OCI-M2 (cell line): Measurements from ENCODE around the gene ADAMTS13.
"Not testable (repeated sequence)": the region's sequence is repeated elsewhere in the genome, so short reads cannot be mapped to it uniquely, and the experiment has no call there.

Source experiments
- DNase-seq: peaks from one replicate; lab custom pipeline; 2025; ENCODE audit not compliant: unreplicated experiment; lab: John Stamatoyannopoulos, UW

ADAMTS13 gene

GRCh38 chr9:133391449-133391848, 30.7 kb upstream of the ADAMTS13 start:
- not testable (repeated sequence) for DNase-seq

DNA sequence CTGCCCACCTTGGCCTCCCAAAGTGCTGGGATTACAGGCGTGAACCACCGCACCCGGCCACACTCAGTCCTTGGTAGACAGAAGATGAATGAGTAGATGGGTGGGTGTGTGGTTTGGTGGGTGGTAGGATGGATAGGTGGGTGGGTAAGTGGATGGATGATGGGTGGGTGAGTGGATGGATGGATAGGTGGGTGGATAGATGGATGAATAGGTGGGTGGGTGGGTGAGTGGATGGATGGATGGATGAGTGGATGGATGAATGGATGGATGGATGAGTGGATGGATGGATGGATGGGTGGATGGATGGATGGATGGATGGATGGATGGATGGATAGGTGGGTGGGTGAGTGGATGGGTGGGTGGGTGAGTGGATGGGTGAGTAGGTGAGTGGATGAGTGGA, 29.9 kb upstream of the ADAMTS13 start:
- DNase-seq = not testable (repeated sequence)

DNA sequence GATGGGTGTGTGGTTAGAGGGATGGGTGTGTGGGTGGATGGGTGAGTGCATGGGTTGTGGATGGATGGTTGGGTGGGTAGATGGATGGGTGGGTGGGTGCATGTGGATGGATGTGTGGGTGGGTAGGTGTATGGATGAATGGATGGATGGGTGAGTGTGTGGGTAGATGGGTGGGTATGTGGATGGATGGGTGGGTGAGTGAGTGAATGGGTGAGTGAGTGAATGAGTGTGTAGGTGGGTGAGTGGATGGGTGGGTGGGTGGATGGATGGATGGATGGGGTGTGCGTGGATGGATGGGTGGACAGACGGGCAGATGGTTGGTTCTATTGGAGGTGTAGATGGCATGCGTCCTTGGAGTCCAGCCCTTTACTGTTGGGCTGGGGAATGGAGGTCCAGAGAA, 28.8 kb upstream of the ADAMTS13 start:
- no peak for DNase-seq

DNA sequence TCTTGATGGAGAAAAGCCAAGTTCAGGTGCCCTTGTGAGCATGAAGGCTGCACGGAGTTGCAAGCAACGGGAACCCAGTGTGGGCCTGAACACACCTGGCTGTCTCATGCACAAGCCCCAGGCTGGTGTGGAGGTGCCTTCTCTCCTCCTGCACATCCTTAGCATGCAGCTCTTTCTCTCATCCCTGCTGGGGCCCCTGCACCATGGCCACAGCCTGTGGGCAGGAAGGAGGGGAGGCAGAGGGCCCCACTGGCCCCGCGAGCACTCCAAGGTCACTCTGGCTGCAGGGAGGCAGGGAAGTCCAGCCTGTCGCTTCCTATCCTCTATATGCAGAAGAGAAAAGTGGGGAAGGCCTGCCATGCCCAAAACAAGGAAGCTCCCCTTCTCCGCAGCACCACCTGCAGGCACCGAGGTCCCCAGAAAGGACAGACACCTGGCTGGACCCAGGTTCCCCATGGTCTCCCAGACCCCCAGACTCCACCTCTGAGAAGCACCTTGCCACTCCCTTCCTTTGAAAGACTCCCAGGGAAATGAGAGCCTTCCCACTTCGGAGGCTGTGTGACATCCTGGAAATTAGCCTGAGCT, 27.4 kb upstream of the ADAMTS13 start:
- DNase-seq = no peak

DNA sequence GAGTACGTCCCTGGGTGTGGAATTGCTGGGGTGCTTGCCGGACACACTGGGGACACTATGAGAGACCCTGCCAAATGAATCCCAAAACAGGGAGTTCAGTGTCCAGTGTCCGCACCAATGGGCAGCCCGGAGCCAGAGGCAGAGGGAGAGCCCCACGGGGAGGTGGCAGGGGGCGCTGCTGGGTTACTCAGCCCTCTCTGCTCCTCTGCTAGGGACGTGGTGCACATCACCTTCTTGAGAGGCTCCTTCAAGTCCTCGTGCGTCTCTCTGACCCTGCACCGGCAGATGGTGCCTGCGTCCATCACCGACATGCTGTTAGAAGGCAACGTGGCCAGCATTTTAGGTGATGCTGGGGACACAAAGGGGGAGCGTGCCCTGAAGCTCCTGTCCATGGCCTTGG, 25.2 kb upstream of the ADAMTS13 start:
- no peak for DNase-seq

- DNase-seq = no peak
These were observed 24.8 kb upstream of the ADAMTS13 start for GRCh38 chr9:133397370-133397769.

DNA sequence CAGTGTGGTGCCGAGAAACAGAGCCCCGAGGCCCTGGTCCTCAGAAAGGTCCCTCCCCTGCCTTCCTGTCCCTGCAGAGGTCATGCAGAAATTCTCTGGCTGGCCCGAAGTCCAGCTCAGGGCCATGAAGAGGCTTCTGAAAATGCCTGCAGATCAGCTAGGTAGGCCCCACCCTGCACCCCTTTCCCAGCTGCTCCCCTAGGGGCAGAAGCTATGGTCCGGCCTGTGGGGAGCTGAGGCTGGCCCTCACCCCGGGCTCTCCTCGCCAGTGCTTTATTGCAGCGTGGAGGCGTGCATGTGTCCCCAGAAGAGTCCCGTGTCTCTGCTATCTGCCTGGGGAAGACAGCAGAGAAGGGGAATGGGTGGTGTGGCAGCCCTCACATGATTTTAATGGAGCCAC, 24.3 kb upstream of the ADAMTS13 start:
- DNase-seq = no peak

GRCh38 chr9:133400292-133400691, 21.9 kb upstream of the ADAMTS13 start:
- DNase-seq = no peak

DNA sequence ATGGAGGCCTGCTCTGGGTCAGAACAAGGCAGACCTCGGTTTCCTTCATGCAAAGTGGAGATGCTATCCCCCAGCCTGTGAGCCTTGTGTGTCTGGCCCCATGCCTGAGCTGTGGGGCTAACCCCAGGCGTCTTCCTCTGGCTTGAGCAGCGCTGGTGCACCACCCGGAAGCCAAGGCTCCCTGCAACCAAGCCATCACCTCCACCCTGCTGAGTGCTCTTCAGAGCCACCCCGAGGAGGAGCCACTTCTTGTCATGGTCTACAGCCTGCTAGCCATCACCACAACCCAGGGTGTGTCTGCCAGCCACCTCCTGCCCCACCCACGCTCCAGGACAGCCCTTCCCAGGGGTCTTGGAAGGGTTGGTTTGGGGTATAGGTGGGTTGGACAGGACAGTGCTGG, 20.6 kb upstream of the ADAMTS13 start:
- DNase-seq = no peak

- no peak for DNase-seq
These were observed 19.5 kb upstream of the ADAMTS13 start for GRCh38 chr9:133402689-133403088.

DNA sequence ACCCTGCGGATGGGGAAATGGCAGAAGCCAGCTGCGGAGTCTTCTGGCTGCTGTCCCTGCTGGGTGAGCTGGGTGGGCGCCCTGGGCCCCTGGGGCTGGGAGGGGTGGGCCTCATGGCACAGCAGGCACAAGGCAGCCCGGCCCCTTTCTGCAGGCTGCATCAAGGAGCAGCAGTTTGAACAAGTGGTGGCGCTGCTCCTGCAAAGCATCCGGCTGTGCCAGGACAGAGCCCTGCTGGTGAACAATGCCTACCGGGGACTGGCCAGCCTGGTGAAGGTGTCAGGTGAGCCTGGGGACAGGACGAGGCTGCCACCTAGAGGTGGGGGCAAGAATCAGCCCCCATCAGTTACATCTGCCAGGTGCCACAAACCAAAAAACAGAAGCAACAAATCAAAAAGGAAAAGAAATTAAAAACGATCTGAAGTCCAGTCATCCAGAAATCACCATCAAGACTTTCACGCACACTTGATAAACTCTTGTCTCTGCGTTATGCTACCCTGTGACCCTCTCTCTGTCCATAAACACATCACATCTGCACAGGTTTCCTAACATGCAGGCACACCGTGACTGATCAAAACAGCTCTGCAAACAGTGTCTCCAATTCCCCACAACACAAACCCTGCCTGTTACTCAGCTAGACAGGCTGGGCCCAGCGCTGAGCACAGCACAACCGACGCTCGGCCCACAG, 18.3 kb upstream of the ADAMTS13 start:
- DNase-seq = no peak

DNA sequence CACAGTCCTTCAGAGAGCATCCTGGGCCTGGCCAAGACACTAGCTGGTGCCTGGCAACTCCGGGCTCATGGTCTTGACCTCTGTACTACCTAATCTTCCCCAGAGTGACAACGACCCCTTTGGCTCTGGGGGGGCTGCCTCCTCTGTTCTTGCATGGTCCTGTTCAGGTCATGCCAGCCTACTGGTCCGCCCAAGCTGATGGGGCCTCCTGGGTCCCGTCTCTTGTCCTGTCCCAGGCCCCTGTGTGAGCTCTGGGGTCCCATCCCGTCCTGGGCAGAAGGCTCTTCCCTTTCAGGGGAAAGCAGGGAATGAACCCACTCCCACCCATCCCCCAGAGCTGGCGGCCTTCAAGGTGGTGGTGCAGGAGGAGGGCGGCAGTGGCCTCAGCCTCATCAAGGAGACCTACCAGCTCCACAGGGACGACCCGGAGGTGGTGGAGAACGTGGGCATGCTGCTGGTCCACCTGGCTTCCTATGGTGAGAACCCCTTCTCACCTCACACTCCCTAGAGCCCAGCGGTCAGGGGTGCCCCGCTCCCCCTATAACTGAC, 17.6 kb upstream of the ADAMTS13 start:
- DNase-seq = no peak

DNA sequence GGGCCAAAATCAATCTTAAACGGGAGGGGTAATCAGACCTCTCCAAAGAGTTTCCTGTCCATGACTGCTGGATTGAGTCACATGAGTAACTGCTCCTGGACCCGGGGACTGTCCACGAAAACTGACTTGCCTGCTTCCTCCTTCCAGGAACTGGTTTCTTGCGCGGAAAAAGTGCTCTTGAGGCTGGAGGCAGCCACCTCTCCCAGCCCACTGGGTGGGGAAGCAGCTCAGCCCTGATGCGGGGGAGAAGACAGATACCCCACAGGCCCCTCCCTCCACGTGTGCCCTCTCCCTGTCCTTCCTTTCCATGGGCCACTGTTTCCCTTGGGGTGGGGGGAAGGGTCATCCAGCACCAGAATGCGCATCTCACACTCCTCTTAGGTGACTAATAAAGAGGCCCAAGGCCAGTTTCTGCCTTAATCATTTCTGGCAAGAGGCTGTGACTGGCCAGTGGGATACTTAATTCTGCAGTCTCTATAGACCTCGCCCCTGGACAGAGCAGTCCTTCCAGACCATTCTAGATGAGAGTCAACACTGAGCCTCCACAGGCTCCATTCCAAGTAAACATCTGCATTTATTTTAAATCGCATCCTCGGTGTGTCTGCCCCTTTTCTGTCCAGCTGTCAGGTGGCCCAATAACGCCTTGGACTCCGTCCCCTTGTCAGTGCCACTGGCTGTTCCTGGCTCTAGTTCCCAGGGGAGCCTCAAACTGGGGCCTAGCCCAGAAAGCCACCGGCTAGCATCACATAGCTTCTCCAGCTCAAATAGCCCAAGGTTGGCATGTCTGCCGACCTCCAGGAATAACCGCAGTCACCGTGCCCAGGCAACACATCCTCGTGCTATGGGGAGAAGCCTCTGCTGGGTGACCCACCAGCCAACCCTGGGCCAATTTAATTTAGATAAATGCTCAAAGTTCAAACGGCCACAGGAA, 16.4 kb upstream of the ADAMTS13 start:
- no peak for DNase-seq

DNA sequence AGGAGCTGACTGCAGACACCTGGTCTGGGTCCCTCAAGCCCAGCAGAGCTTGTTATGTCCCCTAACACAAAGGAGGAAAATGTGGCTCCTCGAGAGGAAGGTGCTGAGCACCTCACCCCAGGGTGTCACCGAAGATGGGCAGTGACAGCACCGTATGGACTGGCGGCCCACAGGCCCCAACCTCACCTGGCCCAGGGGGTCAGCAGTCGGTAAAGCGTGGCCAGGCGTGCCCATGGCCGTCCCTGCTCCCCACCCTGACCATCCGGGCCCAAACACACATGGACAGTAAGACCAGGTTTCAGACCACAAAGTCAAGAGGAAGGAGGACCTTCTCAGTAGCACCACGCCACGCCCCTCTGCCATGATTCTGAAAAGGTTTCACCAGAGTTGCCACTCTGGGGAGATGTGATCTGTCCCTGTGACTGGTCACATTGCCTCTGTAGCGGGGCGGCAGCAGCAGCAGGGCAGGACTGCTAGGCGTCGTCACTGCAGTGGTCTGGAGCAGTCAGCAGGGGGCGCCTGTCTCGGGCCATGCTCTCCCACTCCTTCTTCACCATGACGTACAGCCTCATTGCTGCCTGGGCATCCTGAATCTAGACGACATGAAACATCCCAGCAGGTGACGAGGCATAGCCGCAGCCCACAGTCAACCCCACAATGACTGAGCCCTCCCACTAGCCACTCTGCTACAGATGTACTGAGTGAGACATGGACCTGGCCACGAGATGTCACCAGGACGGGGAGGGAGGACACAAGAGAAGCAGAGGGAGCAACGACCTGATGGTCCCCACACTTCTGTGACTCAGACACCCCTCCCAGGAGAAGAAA, 15.5 kb upstream of the ADAMTS13 start:
- no peak for DNase-seq

- DNase-seq = no peak
These were observed 14.1 kb upstream of the ADAMTS13 start for GRCh38 chr9:133408042-133408441.

DNA sequence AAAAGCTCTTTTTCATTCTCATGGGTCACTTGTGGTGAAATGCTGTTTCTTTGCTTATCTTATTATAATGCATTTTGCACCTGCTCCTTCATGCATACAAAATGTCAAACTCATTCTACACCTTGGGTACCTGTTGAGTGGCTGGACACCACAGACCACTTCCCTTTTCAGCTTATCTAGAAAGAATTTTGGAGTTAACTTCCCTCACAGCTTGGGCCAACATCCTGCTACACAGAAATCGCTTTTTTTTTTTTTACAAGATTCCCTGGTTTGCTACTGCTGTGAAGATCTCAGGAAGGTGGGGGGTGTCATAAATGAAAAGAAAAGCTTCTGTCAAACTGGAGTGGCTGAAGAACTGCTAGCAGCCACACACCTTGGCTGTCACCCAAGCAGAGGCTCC, 7.0 kb upstream of the ADAMTS13 start:
- DNase-seq = no peak

DNA sequence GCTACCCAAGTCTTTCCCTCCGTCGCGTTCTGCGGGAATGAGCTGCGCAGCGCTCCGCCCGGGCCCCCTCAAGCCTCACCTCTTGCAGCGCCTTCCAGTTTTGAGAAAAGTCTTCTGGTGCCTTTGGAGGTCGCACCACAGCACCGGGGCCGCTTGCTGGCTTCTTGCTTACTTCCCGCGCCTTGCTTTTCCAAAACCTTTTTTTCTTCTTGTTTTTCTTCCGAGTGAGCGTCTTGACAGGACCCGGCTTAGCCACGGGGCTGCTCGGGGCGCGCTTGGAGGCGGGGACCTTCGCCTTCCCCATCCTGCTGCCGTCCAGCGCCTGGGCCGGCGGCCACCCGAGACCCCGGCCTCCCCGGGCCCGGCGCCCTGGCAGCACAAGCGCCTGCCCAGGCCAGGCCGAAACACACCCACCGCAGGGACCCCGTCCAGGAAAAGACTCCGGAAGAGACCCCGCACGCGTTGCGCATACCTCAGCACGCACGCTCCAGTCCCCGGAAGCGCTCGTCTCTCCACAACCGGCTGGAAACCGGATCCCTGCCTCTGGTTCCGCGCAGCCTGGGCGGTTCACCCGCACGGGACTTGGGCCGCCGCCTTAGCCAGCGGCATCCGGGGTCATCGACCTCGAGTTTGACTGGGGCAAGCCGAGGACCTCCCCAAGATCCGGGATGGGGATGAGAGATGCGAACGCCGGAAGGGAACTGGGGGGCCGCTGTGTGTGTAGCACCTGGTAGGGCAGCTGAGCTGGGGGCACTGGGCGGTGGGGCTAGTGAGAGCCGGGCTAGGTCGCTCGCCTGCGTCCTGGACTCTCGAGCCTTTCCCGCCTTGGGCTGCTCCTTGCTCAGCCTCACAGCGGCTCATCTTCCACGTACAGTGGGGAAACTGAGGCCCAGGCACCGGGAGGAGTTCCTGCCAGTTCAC, 4.4 kb upstream of the ADAMTS13 start, which contains the start of gene REXO4:
TSS of gene REXO4 (minus strand) at position 470 of the 921 bp plus-strand sequence. CDS start at position 304, 166 bp downstream.
- peak; percentile 20 for DNase-seq

DNA sequence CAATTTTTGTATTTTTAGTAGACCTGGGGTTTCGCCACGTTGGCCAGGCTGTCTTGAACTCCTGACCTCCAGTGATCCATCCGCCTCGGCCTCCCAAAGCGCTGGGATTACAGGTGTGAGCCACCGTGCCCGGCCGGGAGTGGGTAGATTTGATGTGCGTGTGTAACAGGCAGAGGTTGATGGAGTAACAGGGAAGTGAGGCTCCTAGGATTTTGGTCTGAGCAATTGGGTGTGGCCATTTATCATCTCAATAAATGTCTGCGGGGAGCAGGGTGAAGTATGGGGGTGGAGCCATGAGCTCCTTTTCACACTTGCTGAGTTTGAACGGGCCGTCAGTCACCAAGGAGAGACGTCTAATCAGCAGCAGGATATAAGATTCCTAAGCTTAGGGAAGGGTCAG, 3.2 kb upstream of the ADAMTS13 start:
- DNase-seq = no peak

DNA sequence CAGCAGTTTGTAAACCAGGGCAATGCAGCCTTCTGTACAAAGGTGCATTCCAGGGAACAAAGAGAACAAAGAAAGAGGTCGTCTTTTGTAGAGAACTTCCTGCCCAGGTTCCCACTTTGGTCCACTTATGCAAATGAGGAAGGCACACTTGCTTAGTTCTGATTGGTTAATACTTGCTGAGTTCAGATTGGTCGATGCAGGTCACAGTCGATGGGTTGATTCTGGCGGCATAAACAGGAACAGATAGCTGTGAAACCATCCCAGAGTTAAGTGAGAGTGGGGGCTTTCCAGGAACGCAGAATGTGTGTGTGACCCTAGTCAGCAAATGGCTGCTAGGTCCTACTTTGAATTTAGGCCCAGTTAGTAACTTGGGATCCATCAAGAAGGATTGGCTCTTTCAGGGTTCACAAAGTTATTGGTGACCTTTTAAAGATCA, 1.8 kb upstream of the ADAMTS13 start:
- DNase-seq = no peak

DNA sequence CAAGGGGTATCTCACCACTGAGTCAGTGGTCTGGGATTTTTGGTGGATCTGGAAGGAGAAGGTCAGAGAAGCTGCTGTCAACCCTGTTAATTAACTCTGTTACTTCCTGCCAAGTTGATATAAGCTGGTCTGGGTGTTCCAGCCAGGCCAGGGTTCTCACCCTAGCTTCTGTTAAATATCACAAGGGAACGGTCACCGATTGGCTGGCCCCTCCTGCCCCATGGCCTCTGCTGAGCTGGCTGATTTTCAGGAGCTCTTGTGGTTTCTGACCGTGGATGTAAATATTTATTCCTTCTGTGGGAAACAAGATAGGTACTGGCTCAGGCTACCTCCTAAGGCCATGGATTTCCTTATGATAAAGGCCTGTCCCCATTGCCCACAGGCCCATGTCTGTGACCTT, 1.0 kb downstream of the ADAMTS13 start:
- no peak for DNase-seq
